ENCODE results near the gene ELMO1. TPM values are rescaled to one million over a fixed set of nuclear protein-coding genes. Genes with fewer than 3 reads are reported as not detected.

Gene ELMO1
- total RNA-seq, 1 experiment from 2014 or later, result 7.8 TPM

DNA sequence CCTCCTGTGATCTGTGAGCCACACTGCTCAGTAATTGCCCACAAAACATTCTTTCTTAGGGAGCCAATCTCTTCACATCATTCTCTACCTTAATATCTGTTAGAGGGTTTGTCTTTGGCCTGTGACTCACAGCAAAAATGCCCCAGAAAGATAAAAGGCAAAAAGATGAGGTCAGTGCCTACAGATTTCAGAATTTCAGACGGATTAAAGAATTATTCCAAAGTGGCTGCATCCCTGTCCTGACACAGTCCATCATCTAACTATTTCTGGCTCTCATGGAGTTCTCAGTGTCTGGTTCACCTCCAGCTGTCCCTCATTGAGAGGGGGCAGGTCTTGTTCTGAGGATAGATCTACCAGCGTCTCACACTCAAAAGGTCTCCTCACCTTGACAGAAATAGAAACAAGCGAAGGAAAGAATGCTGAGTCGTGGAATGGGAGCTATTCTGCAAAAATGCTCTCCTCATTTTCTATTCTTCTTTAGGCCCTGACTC lies 585.8 kb downstream of the ELMO1 start:
- no CpG with 5 or more reads among the region's 4 CpGs for WGBS (ENCODE audit: extremely low coverage, insufficient read length, low lambda C conversion rate)
- Mint-ChIP-seq H3K9me3 (no peaks in the 10 kb centered on the region), H3K27ac (no peak overlapping the region), H3K4me1 (no peaks in the 10 kb centered on the region), H3K4me3 (no peak overlapping the region), H3K27me3 (ENCODE audit: low read depth) (no peaks in the 10 kb centered on the region; the same call in 1 of the 2 replicates), H3K36me3 (ENCODE audit: insufficient read depth in 1 of 3, low read depth in 3 of 3) (no peaks in the 10 kb centered on the region)
- H3T11ph ChIP-seq (ENCODE audit: low read length), result no peak overlapping the region
- no peak overlapping the region for H3K23ac ChIP-seq (ENCODE audit: insufficient read length, low read depth, low read length)
- H2BK15ac ChIP-seq (ENCODE audit: low read depth, low read length), result no peak overlapping the region
- no peak overlapping the region for H2AK5ac ChIP-seq (ENCODE audit: insufficient read length, low read length)
- H3K79me1 ChIP-seq (ENCODE audit: insufficient read depth, low read depth, low read length, poor library complexity, severe bottlenecking), result no peaks in the 10 kb centered on the region
- H4K8ac ChIP-seq (replicated peaks; ENCODE audit: insufficient read length, low read depth, low read length), result no peak overlapping the region
- H4K5ac ChIP-seq (ENCODE audit: insufficient read length, low read depth, low read length), result no peak overlapping the region
- H2BK120ac ChIP-seq (ENCODE audit: low read depth, low read length, poor library complexity, severe bottlenecking), result no peak overlapping the region
- no peak overlapping the region for H2BK20ac ChIP-seq (ENCODE audit: low read depth, low read length, poor library complexity, severe bottlenecking)
- TF ChIP-seq, protein P1, sequence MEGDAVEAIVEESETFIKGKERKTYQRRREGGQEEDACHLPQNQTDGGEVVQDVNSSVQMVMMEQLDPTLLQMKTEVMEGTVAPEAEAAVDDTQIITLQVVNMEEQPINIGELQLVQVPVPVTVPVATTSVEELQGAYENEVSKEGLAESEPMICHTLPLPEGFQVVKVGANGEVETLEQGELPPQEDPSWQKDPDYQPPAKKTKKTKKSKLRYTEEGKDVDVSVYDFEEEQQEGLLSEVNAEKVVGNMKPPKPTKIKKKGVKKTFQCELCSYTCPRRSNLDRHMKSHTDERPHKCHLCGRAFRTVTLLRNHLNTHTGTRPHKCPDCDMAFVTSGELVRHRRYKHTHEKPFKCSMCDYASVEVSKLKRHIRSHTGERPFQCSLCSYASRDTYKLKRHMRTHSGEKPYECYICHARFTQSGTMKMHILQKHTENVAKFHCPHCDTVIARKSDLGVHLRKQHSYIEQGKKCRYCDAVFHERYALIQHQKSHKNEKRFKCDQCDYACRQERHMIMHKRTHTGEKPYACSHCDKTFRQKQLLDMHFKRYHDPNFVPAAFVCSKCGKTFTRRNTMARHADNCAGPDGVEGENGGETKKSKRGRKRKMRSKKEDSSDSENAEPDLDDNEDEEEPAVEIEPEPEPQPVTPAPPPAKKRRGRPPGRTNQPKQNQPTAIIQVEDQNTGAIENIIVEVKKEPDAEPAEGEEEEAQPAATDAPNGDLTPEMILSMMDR (conservative IDR thresholded peaks at IDR 0.05), result no peak
- H4K20me1 ChIP-seq (ENCODE audit: control insufficient read depth, insufficient read depth, insufficient read length), result no peaks in the 10 kb centered on the region
- H3K14ac ChIP-seq (ENCODE audit: insufficient read depth, low read length), result no peak overlapping the region
- DNase-seq, result no peak
- no peak overlapping the region for H3K18ac ChIP-seq (ENCODE audit: insufficient read length, low read depth, low read length)
- H2AFZ ChIP-seq (ENCODE audit: low read length), result no peak overlapping the region
- no peaks in the 10 kb centered on the region for H3K4me1 ChIP-seq (ENCODE audit: insufficient read depth, low read length)
- no peak overlapping the region for H2BK12ac ChIP-seq (ENCODE audit: insufficient read length, low read depth, low read length)
- no peaks in the 10 kb centered on the region for H3K23me2 ChIP-seq (ENCODE audit: insufficient read length, low read depth, low read length, poor library complexity, severe bottlenecking)
- no peak overlapping the region for H2BK5ac ChIP-seq (ENCODE audit: insufficient read length, low read length)
- H3K4ac ChIP-seq (ENCODE audit: low read depth, low read length), result no peak overlapping the region
- H3K79me2 ChIP-seq (ENCODE audit: insufficient read depth, low read length), result no peaks in the 10 kb centered on the region
- no peaks in the 10 kb centered on the region for H3K27me3 ChIP-seq (ENCODE audit: insufficient read depth, low read length)
- no peaks in the 10 kb centered on the region for H3K9me3 ChIP-seq (ENCODE audit: control insufficient read depth, low read depth, low read length)
- no peak overlapping the region for H3K9ac ChIP-seq (ENCODE audit: extremely low read depth, insufficient read length, low read length)
- no peak overlapping the region for H4K91ac ChIP-seq (ENCODE audit: insufficient read length, low read depth, low read length)
- H3K56ac ChIP-seq (ENCODE audit: insufficient read length, low read depth, low read length), result no peak overlapping the region
- H3K4me2 ChIP-seq (ENCODE audit: insufficient read depth, insufficient read length, low read length), result no peak overlapping the region
- no peak overlapping the region for H3K27ac ChIP-seq (ENCODE audit: insufficient read length, low read depth, low read length)
